Stimulated activated naive CD8-positive, alpha-beta T cell treated with anti-CD3 and anti-CD28 coated beads, Interleukin-15, Interleukin-2, amounts not matched to agents 100 U/mL and 50 U/mL, for 24 hours (primary cell): ENCODE results near the gene PIAS4.
"Not testable (repeated sequence)": the region's sequence is repeated elsewhere in the genome, so short reads cannot be mapped to it uniquely, and the experiment has no call there.

Source experiments
- ATAC-seq: fragments of 150-1000 bp; cut with Tn5 transposase; one replicate; pipeline ENCODE4 v1.10.0; 2021
- DNase-seq: peaks from one replicate; pipeline ENCODE4 v3.0.0; 2021

PIAS4 gene

DNA sequence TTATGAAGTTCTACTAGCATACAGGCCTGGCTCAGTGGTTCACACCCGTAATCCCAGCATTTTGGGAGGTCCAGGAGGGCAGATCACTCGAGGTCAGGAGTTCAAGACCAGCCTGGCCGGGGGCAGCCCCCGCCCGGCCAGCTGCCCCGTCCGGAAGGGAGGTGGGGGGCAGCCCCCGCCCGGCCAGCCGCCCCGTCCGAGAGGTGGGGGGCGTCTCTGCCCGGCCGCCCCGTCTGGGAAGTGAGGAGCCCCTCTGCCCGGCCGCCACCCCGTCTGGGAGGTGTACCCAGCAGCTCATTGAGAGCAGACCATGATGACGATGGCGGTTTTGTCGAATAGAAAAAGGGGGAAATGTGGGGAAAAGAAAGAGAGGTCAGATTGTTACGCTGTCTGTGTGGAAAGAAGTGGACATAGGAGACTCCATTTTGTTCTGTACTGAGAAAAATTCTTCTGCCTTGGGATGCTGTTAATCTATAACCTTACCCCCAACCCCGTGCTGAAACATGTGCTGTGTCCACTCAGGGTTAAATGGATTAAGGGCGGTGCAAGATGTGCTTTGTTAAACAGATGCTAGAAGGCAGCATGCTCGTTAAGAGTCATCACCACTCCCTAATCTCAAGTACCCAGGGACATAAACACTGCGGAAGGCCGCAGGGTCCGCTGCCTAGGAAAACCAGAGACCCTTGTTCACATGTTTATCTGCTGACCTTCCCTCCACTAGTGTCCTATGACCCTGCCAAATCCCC lies 8.7 kb upstream of the PIAS4 start:
- ATAC-seq, DNase-seq: not testable (repeated sequence)

DNA sequence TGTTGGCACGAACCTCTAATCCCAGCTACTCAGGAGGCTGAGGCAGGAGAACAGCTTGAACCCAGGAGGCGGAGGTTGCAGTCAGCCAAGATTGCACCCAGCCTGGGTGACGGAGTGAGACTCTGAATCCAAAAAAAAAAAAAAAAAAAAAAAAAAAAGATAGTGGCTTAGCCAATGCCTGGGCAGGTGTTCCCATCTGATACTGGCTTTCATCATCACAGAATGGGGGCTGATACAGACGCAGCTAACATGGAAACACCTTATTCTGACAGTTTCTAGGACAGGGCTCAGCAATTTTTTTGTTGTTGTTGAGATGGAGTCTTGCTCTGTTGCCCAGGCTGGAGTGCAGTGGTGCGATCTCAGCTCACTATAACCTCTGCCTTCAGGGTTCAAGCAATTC lies 6.7 kb upstream of the PIAS4 start:
- DNase-seq, ATAC-seq: not testable (repeated sequence)

DNA sequence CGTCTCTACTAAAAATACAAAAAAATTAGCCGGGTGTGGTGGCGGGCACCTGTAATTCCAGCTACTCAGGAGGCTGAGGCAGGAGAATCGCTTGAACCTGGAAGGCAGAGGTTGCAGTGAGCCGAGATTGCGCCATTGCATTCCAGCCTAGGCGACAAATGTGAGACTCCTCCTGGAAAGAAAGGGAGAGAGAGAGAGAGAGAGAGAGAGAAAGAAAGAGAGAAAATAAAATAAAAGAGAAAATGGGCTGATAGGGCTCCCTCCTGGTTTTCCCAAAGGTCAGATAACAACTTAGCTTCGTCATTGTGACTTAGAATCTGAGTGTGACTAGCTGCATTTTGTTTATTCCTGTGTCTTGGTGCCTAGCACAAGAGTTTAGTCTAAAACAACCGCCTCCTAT lies 2.1 kb upstream of the PIAS4 start:
- not testable (repeated sequence) for ATAC-seq, DNase-seq

DNA sequence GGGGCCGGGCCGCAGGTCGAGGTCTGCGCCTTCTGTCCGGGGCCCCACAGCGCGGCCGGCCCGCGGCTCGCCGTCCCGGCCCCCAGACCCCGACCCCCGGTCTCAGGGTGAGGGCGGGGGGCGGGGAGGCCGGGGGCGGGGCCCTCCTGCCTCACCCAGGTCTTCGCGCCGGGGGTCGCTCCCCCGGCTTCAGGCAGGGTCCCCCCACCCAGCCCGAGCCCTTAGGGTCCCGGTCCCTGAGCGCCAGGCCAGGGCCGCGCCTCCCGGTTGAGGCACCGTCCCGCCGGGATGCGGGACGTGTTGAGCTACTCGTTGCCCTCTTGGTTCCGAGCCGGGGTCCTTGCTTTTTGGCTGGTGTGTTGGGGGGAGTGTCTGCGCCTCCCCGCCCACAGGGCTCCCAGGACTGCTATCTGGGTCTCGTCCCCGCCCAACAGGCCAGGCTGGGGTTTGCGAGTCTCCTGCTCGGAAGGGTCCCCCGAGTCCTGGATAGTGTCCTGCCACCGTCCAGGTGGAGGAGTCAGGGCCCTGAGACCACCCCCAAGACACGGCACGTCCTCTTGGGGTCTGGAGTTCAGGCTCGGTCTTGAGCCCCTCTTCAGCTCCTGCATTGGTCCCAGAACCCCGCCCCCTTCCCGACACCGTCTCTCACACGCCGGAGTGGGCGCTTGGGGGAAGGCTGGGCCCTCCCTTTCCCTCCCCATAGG lies 452 bp downstream of the PIAS4 start:
- ATAC-seq (peak; percentile 3), DNase-seq (peak; percentile 58)

DNA sequence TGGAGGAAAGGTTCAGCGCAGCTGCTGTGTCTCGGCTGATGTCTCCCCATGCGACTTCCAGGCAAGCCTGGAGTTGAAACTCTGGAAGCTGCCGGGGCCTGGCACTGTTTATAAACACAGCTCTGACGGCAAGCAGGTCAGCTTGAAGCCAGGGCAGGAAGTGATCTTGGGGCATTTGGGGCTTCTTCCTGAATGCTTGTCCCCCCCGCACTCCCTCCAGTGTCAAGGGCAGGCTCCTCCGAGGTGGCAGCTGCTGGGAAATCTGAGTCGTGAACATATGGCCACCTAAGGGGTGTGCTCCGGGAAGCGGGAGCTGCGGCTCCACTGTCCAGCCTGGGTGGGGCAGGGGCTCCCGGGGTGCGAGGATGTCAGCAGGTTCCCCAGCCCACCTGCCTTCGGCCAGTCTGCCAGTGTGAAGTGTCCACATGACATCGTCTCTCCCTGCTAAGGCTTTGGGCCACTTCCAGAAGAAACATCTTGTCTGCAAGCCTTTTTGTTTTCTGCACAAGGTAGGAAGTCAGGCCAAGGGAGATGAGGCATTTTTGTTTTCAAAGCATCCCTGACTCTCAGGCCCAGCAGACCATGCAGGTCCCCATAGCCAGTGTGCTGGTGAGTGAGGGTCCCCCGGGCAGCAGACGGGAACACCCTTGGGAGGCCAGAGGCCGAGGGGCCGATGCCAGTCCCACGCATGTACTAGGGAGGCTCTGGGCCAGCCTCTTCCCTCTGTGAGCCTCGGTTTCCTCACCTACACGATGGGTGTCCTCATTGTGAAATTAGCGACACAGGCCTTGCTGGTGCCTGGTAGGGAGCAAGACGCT lies 2.7 kb downstream of the PIAS4 start:
- no peak for ATAC-seq

DNA sequence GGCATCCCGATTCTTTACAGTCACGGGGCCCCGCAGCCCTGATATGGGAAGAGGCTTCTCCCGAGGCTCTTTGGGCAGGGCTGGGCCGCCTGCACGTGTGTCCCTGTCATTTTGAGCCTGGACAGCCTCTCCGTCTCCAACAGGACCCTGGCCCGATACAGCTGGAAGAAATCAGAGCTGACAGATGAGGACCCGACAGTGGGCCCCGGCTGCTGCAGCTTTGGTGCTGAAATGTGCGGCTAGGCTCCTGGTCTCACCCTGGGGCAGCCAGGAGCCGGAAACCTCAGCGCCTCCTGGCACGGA lies 3.2 kb downstream of the PIAS4 start:
- DNase-seq (no peak), ATAC-seq (no peak)

More for the DNA sequence above, 2.7 kb downstream of the PIAS4 start:
- no peak for DNase-seq

DNA sequence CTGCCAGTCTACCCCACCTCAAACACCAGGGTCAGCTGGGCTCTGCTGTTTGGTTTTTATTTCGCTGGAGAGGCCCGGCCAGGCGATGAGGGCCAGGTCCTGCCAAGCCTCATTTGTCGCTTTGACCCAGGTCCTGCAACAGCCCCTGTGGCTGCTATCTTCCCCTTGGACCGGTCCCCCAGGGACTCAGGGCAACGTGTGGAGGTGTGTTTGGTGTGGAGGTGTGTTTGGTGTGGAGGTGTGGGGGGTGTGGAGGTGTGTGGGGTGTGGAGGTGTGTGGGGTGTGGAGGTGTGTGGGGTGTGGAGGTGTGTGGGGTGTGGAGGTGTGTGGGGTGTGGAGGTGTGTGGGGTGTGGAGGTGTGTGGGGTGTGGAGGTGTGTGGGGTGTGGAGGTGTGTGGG lies 3.9 kb downstream of the PIAS4 start:
- DNase-seq, result not testable (repeated sequence)

DNA sequence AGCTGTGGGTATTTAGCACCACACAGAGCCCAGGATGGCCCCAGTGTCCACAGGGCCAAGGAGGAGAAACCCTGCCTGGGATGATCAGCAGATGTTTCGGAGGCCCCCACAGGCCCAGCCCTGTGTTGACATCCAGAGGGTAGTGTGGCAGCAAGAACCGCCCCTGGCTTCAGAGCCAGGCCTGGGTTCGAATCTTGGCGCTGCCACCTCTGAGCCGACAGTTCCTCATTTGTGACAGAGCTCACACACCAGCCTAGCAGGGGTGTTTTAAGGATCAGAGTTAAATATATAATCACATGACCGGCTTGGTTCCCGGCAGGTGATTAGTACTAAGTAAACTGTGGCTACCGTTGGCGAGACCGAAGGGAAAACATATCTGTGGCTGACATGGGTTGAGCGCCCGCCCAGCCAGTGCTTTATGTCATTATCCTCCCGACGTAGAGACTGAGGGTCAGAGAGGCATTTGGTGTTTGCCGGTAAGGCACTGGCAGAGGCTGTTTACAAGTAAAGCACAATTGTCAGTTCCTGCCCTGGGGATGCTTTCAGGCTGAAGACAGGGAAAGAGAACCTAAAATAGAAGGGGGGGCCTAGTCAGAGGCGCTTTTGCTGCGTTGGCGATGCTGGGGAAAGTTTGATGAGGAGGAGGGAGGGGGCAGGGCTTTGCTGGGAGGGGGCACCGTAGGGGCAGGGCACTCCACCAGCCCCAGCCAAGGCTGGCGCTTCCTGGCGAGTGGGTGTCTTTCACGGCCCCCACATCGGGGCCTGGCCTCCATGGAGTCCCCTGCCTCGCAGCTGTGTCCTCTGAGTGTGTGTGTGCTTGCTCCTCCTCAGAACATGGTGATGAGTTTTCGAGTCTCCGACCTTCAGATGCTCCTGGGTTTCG lies 4.8 kb downstream of the PIAS4 start:
- DNase-seq, result no peak
- no peak for ATAC-seq

More for the DNA sequence above, 3.9 kb downstream of the PIAS4 start:
- ATAC-seq, result not testable (repeated sequence)

DNA sequence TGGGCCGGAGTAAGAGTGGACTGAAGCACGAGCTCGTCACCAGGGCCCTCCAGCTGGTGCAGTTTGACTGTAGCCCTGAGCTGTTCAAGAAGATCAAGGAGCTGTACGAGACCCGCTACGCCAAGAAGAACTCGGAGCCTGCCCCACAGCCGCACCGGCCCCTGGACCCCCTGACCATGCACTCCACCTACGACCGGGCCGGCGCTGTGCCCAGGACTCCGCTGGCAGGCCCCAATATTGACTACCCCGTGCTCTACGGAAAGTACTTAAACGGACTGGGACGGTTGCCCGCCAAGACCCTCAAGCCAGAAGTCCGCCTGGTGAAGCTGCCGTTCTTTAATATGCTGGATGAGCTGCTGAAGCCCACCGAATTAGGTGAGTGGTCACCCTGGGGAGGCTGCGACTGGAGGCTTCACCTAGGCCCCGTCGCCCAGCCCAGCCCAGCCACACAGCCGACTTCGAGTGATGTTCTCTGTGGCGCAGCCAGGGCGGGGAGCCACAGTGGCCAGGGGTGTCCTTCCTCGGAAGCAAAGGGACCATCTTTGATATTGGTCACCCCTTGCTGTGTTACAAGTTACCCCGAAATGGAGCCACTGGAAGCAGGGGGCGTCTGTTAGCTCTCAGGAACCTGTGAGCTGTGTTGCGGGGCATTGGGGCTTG lies 5.6 kb downstream of the PIAS4 start:
- ATAC-seq, result no peak
- DNase-seq, result no peak

DNA sequence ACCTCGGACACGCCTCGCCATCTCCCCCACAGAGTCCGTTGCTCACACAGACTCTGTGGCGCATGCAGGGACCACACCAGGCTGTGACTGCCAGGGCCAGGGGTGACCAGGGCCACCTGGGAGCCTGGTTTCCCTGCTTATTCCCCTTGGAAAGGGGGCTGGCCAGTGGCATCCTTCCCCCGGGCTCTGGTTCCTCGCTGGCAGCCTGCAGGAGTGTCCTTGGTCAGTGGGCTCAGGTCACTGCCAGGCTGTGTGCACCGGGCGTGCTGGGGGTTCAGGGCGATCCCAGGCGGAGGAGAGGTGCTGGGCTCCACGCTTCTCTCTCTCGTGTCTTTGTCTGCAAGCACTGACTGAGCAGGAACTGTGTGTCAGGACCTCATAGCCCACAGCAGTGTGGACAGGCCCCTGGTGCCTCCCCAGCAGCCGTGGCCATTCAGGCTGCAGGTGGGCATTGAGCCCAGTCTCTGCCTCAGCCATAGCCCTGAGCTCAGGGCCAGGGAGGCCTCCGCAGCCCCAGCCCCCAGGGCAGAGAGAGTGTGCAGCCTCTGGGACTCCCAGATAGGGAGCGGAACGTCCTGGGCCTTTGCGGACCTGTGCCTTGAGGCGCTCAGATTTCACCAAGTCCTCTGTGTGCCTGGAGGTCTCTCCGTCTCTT lies 6.5 kb downstream of the PIAS4 start:
- DNase-seq (no peak), ATAC-seq (no peak)

DNA sequence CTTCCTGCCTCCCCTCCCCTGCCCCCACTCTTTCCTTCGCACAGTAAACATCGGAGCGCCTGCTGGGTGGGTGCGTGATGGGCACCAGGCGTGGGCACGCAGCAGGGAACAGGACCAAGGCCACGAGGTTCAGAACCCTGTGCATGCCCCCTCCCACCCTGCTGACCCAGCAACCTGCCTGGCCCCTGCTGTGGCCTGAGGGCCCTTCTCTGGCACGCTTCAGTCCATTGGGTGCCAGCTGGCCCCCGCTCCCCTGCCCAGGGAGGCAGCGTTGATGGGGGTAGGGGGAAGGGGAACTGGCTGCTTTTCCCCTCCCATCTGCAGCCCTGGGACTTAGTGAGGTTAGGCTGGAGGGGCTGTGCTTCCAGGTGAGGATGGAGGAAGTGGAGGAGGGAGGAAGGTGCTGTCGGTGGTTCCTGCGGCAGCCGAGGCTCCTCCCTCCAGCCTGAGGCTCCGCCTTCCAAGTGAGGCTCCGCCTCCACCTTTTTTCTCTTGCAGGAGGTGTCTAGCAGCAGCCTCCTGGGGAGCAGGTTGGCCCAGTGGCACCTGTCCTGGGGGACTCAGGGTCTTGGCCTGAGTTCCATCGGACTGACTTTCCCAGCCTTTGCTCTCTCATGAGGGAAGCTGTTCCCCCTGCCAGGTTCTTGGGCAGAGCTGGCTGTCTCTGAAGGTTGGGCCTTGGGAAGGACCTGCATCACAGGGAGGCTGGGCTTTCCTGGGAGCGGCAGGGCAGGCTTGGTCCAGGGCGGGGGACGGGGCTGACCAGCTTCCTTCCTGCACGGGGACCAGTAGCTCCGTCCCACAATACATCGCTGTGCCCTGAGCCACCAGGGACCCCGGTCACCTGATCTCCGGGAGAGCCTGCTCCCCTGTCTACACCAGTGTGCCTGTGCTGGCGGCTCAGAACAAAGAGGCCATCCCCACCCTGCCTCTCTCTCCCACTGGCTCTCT lies 7.3 kb downstream of the PIAS4 start:
- DNase-seq, result peak; percentile 44
- no peak for ATAC-seq

DNA sequence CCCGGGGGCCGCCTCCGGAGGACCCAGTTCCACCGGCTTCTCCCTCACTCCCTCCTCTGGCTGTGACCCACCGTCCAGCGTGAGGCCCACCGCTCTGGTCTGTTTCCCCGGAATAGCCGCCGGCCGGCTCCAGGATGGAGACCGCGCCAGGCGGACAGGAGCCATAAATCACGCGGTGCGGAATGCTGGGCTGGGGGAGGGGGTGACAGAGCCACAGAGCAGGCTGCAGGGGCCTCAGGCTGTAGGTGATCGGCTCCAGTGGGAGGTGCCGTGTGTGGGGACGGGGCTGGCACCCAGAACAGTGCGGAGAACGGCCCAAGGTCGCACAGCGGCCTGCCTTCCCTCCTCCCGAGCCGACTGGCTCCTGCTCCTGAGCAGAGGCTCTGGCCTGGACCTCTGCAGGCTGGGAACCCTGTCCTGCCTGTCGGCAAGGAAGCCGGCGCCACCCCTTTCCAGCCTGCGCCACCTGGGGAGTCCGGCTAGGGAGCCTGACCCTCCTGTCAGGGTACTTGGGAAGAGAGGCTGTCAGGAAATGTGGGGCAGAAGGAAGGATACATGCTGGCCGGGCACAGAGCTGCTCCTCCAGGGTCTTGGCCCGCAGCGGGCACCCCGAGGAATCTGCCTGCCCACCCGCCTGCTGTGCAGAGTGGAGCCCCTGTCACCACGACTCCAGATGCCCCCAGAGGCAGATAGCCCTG lies 8.3 kb downstream of the PIAS4 start:
- DNase-seq, result no peak
- ATAC-seq, result no peak

DNA sequence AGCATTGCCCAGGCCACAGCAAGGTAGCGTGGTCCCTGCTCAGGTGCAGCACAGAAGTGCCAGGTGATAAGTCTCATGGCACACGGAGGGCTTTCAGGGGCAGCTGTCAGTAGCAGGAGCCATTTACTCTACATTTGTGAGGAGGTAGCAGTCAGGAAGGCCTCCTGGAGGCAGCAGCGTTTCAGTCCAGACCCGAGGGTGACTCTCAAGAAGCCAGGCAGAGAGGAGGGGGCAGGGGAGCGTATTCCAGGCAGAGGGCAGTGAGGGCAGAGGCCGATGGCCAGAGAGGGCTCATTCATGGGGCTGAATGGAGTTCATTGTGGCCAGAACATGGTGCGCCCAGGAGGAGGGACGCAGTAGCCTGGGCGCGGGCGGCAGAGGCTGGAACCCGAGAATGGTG lies 8.9 kb downstream of the PIAS4 start:
- DNase-seq, result no peak
- no peak for ATAC-seq

DNA sequence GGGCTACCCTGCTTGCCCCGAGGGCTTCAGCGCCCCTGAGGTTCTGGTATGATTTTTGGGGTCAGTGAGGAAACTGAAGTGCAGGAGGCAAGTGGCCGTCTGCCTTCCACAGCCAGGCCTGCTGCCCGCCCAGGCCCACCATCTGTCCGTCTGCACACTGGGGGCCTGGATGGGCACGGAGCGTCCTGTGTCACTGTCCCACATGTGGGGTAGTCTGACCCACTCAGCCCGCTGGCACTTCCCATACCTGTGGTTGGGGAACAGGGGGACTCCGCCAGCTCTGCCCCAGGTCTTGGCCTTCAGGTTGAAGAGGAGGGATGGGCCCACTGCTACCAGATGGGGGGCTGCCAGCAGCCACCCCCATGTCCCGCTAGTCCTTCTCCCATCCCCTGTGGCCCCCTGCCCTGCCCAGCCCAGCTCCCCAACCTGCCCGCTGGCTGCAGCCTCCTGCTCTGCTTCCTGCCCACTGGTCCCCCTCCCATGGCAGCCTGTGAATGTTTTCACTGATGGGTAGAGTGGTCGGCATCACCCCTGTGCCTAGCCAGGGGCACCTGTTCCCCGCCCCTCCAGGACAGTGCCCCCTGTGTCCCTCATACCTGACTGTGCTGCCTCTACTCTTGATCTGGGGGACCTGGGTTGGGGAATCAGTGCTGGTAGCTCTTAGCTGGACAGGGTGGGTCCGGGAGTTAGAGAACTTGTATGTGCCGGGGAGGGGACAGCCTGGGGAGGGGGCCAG lies 9.5 kb downstream of the PIAS4 start:
- peak; percentile 5 for ATAC-seq
- DNase-seq, result no peak

DNA sequence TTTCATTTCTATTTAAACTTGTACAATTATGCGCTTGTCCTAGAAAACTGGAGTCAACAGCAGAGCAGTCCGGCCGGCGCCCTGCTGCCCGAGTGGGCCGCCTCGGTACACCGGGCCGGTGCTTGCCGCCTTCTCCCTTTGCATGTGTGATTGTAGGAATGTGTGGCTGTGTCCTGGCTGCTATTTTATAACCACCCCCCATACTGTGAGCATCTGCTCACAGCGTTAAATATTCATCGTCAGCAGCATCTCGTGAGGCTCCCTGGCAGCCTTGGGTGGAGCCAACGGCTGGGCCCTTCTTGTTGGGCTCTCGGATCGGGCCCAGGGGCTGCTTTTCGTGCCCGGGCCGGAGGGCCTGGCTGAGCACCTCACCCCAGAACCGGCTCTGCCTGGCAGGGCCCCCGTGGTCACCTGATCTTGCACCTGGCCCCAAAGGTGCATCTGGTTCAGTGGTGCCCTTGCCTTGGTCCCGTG lies 10.6 kb downstream of the PIAS4 start:
- ATAC-seq, result no peak
- DNase-seq, result no peak

DNA sequence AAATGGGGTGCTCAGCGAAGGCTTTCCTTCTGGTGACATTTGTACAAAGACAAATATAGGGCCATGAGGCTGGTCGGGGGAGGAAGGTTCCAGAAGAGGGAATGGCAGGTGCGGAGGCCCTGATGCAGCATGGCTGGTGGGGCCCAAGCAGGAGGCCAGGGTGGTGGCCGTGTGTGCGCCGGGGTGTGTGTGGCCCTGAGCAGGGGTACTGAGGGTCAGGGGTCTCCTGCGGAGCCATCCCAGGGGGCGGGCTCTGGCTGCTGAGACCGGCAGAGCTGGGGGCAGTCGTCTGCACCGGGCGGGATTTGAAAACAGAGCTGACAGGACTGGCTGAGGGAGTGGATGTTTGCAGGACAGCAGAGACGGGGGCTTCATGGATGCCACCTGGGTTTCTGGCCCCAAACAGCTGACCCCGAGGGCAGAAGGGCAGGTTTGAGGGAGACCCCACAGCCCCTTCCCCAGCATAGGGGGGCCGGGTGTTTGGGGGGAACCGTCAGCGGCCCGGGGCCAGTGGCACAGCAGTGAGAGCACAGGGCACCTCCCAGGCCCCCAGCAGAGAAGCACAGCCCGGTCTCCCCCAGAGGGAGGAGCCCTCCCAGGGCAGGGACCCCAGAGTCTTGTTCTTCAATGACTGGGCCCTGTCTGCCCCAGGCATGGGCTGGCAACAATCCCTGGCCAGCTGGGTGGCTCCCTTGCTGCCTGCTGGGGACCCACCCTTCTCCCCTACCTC lies 11.4 kb downstream of the PIAS4 start:
- DNase-seq (no peak), ATAC-seq (no peak)

DNA sequence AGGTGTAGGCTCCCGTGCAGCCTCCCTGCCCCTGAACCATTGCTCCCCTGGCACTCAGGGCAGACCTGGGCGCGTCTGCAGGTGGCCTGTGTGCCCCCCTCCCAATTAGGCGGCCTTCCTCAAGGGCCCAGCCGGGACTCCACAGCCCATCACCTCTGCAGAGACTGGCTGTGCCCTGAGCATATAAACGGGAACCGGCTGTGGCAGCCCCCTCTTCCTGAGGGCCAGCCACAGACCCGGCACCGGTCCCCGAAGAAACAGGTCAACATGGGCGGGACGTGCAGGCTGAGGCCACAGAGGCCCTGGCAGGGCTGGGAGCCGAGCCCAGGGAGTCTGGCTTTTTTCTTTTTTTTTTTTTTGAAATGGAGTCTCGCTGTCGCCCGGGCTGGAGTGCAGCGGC lies 12.0 kb downstream of the PIAS4 start:
- ATAC-seq (no peak), DNase-seq (no peak)
